22Rv1 (cell line): ENCODE measurements around the gene SORCS2.

Experiments
- H3K27ac ChIP-seq: fragments of 450-650 bp; 2 replicates; pipeline ENCODE4 v1.5.1; 2017
- CTCF ChIP-seq: fragments of 450-650 bp; IDR thresholded peaks from 2 replicates; pipeline ENCODE4 v1.5.1; 2017; ENCODE audit warnings: mild to moderate bottlenecking
- ZFX ChIP-seq: fragments of 450-650 bp; IDR thresholded peaks from 2 replicates; pipeline ENCODE4 v1.6.1; 2017; ENCODE audit warnings: antibody characterized with exemption, borderline replicate concordance

Gene SORCS2

GRCh38 chr4:7347981-7348380 is 155.6 kb downstream of the SORCS2 start:
- no peak overlapping the region for H3K27ac ChIP-seq
- no peak for TF ChIP-seq CTCF
- no peak for TF ChIP-seq ZFX

- H3K27ac ChIP-seq = no peak overlapping the region
- TF ChIP-seq ZFX (no peak), CTCF (no peak)
Measured at GRCh38 chr4:7348946-7349900, 156.9 kb downstream of the SORCS2 start.

GRCh38 chr4:7350396-7350795 is 158.1 kb downstream of the SORCS2 start:
- TF ChIP-seq CTCF (no peak), ZFX (no peak)
- H3K27ac ChIP-seq = no peak overlapping the region

- H3K27ac ChIP-seq = no peak overlapping the region
- TF ChIP-seq CTCF = no peak
- TF ChIP-seq ZFX = no peak
Measured at GRCh38 chr4:7351014-7351413, 158.7 kb downstream of the SORCS2 start.

GRCh38 chr4:7352486-7352885 is 160.1 kb downstream of the SORCS2 start:
- no peak for TF ChIP-seq CTCF
- TF ChIP-seq ZFX = no peak
- no peak overlapping the region for H3K27ac ChIP-seq

- no peak overlapping the region for H3K27ac ChIP-seq
- TF ChIP-seq ZFX = no peak
- TF ChIP-seq CTCF = no peak
Measured at GRCh38 chr4:7353046-7353790, 160.9 kb downstream of the SORCS2 start.
